ENCODE data around the gene ACSBG1.

The ACSBG1 gene

GRCh38 chr15:78149805-78150751, 84.3 kb downstream of the ACSBG1 start:
- DNase-seq (ENCODE audit: low read depth), result no peak
- no peak for TF ChIP-seq CTCF (IDR thresholded peaks at IDR 0.05; ENCODE audit: control insufficient read depth, insufficient read depth, low read depth, low read length, missing control alignments)
- H3K4me3 ChIP-seq (ENCODE audit: control insufficient read depth, low read depth, low read length), result peak overlapping the region; percentile 73

DNA sequence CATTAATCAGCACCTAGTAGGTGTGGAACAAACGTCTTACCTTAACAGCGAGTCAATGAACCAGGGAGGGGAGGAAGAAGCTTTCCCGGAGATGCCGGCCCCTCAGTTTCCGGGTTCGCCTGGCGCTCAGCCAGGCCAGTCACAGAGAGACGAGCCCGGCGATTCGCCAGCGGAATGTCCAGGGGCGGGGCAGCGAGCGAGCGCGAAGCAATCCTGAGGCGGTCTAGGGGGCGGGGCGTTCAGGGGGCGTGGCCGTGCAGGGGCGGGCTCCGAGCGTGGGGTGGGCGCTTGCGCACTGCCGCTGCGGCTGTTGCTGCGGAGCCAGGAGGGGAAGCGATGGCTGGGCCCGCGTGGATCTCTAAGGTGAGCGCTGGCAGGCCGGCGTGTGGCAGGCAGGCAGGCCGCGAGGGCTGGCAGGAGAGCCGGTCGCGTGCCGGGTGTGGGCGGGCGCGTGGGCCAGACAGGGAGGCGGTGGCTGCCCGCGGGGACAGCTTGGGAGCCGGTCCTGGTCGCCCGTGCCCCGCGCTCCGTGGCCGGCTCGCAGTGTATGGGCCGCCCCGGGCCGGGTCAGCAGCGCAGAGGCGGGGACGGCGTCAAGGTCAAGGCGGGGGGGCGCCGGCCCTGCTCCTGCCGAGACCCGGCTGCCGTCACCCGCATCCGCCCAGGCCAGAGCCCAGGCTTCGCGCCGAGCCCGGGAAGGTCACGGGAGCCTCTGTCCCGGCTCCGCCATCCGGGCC, 85.1 kb downstream of the ACSBG1 start, which contains the start of gene IDH3A:
TSS of gene IDH3A (plus strand) at position 295 of the 737 bp plus-strand sequence. CDS start at position 337, 42 bp downstream.
- peak within 1 kb of the TSS; percentile 73 for H3K4me3 ChIP-seq (ENCODE audit: control insufficient read depth, low read depth, low read length)
- TF ChIP-seq CTCF (IDR thresholded peaks at IDR 0.05; ENCODE audit: control insufficient read depth, insufficient read depth, low read depth, low read length, missing control alignments), result no peak
- DNase-seq (ENCODE audit: low read depth), result peak; percentile 68

GRCh38 chr15:78148392-78149067, 85.8 kb downstream of the ACSBG1 start:
- TF ChIP-seq CTCF (IDR thresholded peaks at IDR 0.05; ENCODE audit: control insufficient read depth, insufficient read depth, low read depth, low read length, missing control alignments), result no peak
- peak overlapping the region; percentile 51 for H3K4me3 ChIP-seq (ENCODE audit: control insufficient read depth, low read depth, low read length)
- DNase-seq (ENCODE audit: low read depth), result no peak

- H3K4me3 ChIP-seq (ENCODE audit: control insufficient read depth, low read depth, low read length), result no peak overlapping the region
- DNase-seq (ENCODE audit: low read depth), result no peak
- TF ChIP-seq CTCF (IDR thresholded peaks at IDR 0.05; ENCODE audit: control insufficient read depth, insufficient read depth, low read depth, low read length, missing control alignments), result no peak
These were observed 86.8 kb downstream of the ACSBG1 start for GRCh38 chr15:78147566-78147965.

DNA sequence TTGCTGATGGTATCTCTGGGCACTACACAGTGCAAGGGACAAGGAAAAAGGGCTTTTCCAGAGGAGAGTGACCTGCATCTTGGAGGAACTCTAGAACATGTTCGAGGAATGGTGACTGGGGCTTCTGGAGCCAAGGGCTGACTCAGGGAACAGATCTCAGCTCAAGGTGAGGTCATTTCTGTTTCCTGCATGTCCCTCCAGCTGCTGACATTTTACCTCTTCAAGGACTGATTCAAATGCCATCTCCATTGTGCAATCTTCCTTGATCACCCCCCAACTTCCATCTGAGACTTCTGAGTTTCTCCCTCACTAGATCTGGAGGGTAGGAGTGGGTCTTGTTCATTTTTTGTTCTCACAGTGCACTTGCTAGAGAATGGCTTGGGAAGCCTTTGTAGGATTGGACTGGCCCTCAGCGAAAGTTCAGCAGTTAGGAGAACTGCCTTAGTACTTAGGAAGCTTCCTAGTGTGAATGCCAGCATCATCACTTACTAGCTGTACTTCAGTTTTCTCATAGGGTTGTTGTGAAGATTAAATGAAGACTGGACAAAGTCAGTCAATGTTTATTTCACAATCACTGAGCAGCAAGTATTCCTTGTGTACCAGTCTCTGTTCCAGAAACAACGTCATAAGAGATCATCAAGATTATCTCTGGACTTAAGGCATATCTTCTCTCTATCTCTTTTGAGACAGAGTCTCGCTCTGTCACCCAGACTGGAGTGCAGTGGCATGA, 87.8 kb downstream of the ACSBG1 start:
- TF ChIP-seq CTCF (IDR thresholded peaks at IDR 0.05; ENCODE audit: control insufficient read depth, insufficient read depth, low read depth, low read length, missing control alignments), result no peak
- no peak overlapping the region for H3K4me3 ChIP-seq (ENCODE audit: control insufficient read depth, low read depth, low read length)
- no peak for DNase-seq (ENCODE audit: low read depth)

GRCh38 chr15:78142332-78142731, 92.0 kb downstream of the ACSBG1 start:
- no peak for TF ChIP-seq CTCF (IDR thresholded peaks at IDR 0.05; ENCODE audit: control insufficient read depth, insufficient read depth, low read depth, low read length, missing control alignments)
- no peak overlapping the region for H3K4me3 ChIP-seq (ENCODE audit: control insufficient read depth, low read depth, low read length)
- no peak for DNase-seq (ENCODE audit: low read depth)

Measured in AG09309 (cell line).